ENCODE results near the gene GFER.

GRCh38 chr16:2005646-2006045 is 21.7 kb downstream of the GFER start:
- TF ChIP-seq CTCF (tag by site-specific recombination; IDR thresholded peaks at IDR 0.05) = peak; percentile 85
- no peak for TF ChIP-seq KLF8 (tag by site-specific recombination; IDR thresholded peaks at IDR 0.05)
- TF ChIP-seq ZNF776 (tag by site-specific recombination; IDR thresholded peaks at IDR 0.05; ENCODE audit: borderline replicate concordance) = no peak
- no peak for TF ChIP-seq ZNF18 (tag by site-specific recombination; IDR thresholded peaks at IDR 0.05)
- TF ChIP-seq ZNF423 (tag by site-specific recombination; IDR thresholded peaks at IDR 0.05) = no peak
- TF ChIP-seq GLI4 (tag by site-specific recombination; IDR thresholded peaks at IDR 0.05) = no peak
- TF ChIP-seq ZNF366 (tag by site-specific recombination; conservative IDR thresholded peaks at IDR 0.05) = no peak
- no peak for TF ChIP-seq SP2 (tag by site-specific recombination; IDR thresholded peaks at IDR 0.05)
- TF ChIP-seq ZNF311 (tag by site-specific recombination; IDR thresholded peaks at IDR 0.05; ENCODE audit: borderline replicate concordance) = no peak
- TF ChIP-seq ZFP41 (tag by site-specific recombination; IDR thresholded peaks at IDR 0.05; ENCODE audit: borderline replicate concordance) = no peak
- TF ChIP-seq ZNF518A (tag by site-specific recombination; conservative IDR thresholded peaks at IDR 0.05; ENCODE audit: low read depth) = no peak
- TF ChIP-seq ZNF248 (tag by site-specific recombination; IDR thresholded peaks at IDR 0.05) = no peak
